HEK293T (cell line): ENCODE data around the gene MACC1.

Experiments used
- BHLHE40 ChIP-seq: fragments of 450-650 bp; IDR thresholded peaks from 2 replicates; pipeline ENCODE4 v1.6.1; 2016; ENCODE audit warnings: mild to moderate bottlenecking, moderate library complexity, borderline replicate concordance
- CTBP1 ChIP-seq: fragments of 450-650 bp; IDR thresholded peaks from 2 replicates; pipeline ENCODE4 v1.6.1; 2016; ENCODE audit warnings: borderline replicate concordance
- ELF4 ChIP-seq: fragments of 450-650 bp; IDR thresholded peaks from 2 replicates; pipeline ENCODE4 v1.6.1; 2017; ENCODE audit warnings: antibody characterized with exemption
- FOXA1 ChIP-seq: fragments of 450-650 bp; IDR thresholded peaks from 2 replicates; pipeline ENCODE4 v1.6.1; 2016; ENCODE audit warnings: mild to moderate bottlenecking
- FOXK2 ChIP-seq: fragments of 450-650 bp; IDR thresholded peaks from 2 replicates; pipeline ENCODE4 v1.6.1; 2016; ENCODE audit warnings: mild to moderate bottlenecking
- HDGF ChIP-seq: fragments of 450-650 bp; IDR thresholded peaks from 2 replicates; pipeline ENCODE4 v1.6.1; 2017; ENCODE audit warnings: antibody characterized with exemption, borderline replicate concordance
- L3MBTL2 ChIP-seq: fragments of 450-650 bp; conservative IDR thresholded peaks from 2 replicates; pipeline ENCODE4 v1.6.1; 2016; ENCODE audit warnings: mild to moderate bottlenecking
- NFRKB ChIP-seq: fragments of 450-650 bp; IDR thresholded peaks from 2 replicates; pipeline ENCODE4 v1.6.1; 2016; ENCODE audit warnings: mild to moderate bottlenecking, moderate library complexity
- SP1 ChIP-seq: fragments of 450-650 bp; IDR thresholded peaks from 2 replicates; pipeline ENCODE4 v1.6.1; 2017
- SUZ12 ChIP-seq: fragments of 450-650 bp; IDR thresholded peaks from 2 replicates; pipeline ENCODE4 v1.6.1; 2016; ENCODE audit warnings: mild to moderate bottlenecking
- TARDBP ChIP-seq: fragments of 450-650 bp; IDR thresholded peaks from 2 replicates; pipeline ENCODE4 v1.6.1; 2016
- ZNF384 ChIP-seq: fragments of 450-650 bp; IDR thresholded peaks from 2 replicates; pipeline ENCODE4 v1.6.1; 2016
- TF ChIP-seq, protein P1 (sequence below): fragments of 450-650 bp; IDR thresholded peaks from 2 replicates; pipeline ENCODE4 v1.6.1; 2016

GRCh38 chr7:20151708-20152456 is 65.3 kb downstream of the MACC1 start:
- TF ChIP-seq BHLHE40 (no peak), TARDBP (no peak), SP1 (no peak), ELF4 (no peak), NFRKB (no peak), L3MBTL2 (no peak), CTBP1 (no peak), FOXA1 (no peak), HDGF (no peak), FOXK2 (no peak), ZNF384 (no peak), SUZ12 (no peak)
- TF ChIP-seq, protein P1, sequence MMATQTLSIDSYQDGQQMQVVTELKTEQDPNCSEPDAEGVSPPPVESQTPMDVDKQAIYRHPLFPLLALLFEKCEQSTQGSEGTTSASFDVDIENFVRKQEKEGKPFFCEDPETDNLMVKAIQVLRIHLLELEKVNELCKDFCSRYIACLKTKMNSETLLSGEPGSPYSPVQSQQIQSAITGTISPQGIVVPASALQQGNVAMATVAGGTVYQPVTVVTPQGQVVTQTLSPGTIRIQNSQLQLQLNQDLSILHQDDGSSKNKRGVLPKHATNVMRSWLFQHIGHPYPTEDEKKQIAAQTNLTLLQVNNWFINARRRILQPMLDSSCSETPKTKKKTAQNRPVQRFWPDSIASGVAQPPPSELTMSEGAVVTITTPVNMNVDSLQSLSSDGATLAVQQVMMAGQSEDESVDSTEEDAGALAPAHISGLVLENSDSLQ, result no peak
